ENCODE results near the gene EPAS1. TPM values are rescaled to one million over a fixed set of nuclear protein-coding genes. Genes with fewer than 3 reads are reported as not detected.
A peak's percentile ranks its signal among the peaks of the same experiment; 100 is the strongest.

Gene EPAS1
- total RNA-seq, 1 experiment from 2014 or later = 12.3 TPM

- DNase-seq (ENCODE audit: low read depth) = peak; percentile 68
Measured at GRCh38 chr2:46339676-46340459, 42.7 kb downstream of the EPAS1 start.

GRCh38 chr2:46340740-46341420 lies 43.7 kb downstream of the EPAS1 start:
- no peak for DNase-seq (ENCODE audit: low read depth)

DNA sequence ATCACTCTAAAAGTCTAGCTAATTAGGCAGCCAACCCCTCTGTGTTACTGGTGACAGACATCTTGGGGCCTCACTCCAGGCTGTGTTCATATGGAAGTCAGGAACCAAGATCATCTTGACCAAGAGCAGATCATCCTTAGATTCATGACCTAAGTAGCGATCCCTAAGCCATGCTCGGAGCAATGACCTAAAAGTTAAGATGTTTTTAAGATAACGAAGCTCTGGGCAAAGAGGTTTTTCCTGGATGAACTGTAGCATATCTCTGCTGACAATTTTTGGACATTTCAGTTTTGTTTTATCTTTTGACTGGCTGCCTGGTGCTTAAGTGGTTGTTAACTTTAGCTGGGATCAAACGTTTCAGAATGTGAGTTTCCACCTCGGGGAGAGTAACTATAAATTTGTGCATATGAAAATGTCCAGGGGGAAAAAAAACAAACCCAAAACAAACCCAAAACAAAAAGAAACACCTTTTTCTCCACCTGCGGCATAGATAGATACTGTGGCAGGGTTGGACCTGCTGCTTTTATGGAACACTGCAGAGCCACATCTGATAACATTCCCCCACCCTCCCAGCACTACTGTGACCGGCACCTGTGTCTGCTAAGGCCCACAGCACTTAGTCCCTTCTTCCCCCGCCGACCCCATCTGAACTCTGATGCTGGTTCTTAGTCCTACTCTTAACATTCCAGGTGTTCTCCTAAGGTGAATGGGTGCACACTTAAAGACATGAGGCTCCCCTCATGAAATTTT lies 45.5 kb downstream of the EPAS1 start:
- DNase-seq (ENCODE audit: low read depth) = no peak

DNA sequence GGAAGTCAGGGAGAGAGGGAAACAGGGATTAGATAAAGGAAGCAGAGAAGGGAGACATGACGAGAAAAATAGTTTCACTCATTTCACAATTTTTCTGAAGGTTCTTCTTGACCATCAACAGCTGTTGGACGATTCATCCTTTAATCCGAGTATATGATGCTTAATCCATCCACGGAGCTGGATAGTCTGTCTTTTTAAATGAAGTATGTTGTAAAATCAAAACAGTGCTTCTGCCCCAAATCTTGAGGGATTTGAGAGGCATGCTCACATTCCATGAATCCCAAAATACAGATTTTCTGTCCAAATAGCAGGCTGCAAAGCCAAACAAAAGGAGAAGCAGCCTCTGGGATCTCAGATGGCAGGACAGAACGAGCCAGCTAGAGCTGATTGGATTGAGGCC lies 47.5 kb downstream of the EPAS1 start:
- no peak for DNase-seq (ENCODE audit: low read depth)

GRCh38 chr2:46345775-46346174 lies 48.6 kb downstream of the EPAS1 start:
- no peak for DNase-seq (ENCODE audit: low read depth)

GRCh38 chr2:46346719-46347118 lies 49.5 kb downstream of the EPAS1 start:
- DNase-seq (ENCODE audit: low read depth) = no peak

DNA sequence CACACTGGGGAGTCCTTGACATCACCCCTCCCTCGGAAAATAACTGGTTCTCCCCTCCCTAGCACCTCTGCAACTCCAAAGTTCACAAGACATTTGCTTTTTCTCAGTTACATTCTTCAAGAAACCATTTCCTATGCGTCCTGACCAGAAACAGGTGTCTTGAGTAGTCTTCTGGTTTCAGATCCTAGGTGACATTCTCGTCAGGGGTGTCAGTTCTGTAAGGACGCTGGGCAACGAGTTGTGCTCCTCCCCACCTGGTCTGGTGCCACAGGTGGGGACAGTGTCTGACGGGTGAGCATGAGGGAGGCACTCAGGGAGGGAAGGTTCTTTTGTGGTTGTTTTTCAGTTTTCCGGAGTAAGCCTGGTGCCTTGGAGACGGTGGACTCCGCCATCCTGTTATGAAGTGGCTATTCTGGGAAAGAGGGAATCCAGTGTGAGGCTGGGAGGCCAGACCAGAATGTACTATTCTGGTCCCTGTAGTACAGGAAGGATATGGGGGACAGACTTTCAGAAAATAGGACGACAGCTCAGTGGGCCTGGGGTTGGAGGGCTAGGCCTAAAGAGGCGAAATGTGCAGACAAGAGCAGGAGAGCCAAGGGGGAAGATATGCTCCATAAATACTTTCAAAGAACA lies 50.6 kb downstream of the EPAS1 start:
- no peak for DNase-seq (ENCODE audit: low read depth)

GRCh38 chr2:46349115-46349547 lies 51.9 kb downstream of the EPAS1 start:
- DNase-seq (ENCODE audit: low read depth) = no peak

- no peak for DNase-seq (ENCODE audit: low read depth)
Measured at GRCh38 chr2:46350029-46350689, 53.0 kb downstream of the EPAS1 start.

DNA sequence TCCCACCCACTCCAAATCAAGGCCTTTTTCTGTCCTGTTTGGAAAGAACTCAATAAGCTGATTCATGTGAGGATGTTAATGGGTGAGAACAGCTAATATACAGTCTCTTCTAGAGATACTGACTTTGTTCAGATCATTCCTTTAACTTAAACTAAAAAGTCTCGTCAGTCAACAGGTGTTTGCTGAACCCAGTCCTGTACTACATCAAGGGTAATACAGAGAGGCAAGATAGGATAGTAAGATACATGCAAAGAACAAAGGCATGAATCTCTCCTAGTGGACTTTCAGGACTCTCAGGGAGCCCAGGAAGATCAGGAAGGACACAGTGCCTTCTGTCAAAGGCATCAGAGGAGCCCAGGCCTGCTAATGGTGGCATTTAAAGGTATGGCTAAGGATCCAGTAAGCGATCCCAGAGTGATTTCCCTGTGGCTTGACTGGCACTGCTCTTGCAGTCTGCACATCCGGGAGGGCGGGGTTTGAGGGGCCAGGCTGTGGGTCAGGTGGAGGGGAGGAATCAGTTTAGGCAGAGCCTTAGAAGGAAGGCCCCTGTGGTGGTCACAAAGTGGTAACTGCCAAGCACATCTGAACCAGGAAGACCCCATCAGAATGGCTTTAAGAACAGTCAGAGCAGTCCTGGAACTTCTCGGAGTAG lies 54.0 kb downstream of the EPAS1 start:
- DNase-seq (ENCODE audit: low read depth) = no peak

DNA sequence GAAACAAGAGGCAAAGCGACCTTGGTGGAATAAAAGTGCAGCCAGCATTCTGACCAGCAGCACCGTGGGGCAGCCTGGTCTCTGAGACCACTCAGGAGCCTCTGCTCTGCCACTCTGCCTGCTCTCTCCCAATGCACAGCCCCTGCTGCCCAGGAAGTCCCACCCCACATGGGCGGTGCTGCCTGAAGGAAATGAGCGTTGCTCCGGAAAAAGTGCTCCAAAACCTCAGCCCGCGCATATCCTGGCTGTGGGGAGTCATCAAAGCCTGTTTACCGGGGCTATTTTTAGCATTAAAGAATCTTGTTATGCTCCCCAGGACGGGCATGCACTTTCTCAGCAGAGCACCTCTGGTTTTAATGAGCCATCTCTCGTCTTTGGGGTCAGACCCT lies 54.5 kb downstream of the EPAS1 start:
- DNase-seq (ENCODE audit: low read depth) = no peak

GRCh38 chr2:46352621-46353020 lies 55.4 kb downstream of the EPAS1 start:
- DNase-seq (ENCODE audit: low read depth) = no peak

- no peak for DNase-seq (ENCODE audit: low read depth)
Measured at GRCh38 chr2:46353509-46353908, 56.3 kb downstream of the EPAS1 start.

- DNase-seq (ENCODE audit: low read depth) = no peak
Measured at GRCh38 chr2:46355756-46356155, 58.5 kb downstream of the EPAS1 start.

GRCh38 chr2:46356991-46357390 lies 59.8 kb downstream of the EPAS1 start:
- no peak for DNase-seq (ENCODE audit: low read depth)

- no peak for DNase-seq (ENCODE audit: low read depth)
Measured at GRCh38 chr2:46358713-46359112, 61.5 kb downstream of the EPAS1 start.

DNA sequence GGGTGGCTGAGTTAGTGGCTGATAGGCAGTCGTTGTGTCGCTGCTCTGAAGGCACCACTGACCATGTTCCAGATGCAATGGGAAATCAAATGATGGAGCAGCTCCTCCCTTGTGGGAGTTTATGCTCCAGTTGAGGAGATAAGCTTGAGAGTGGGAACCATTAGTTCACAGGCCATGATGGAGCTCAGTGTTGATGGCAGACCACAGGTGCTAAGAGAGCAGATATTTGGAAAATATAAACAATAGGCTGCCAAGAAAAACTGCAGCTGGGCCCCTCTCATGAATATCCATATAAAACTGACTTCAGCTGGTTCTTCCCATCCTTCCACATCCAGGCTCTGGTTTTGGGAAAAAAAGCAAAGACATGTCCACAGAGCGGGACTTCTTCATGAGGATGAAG lies 63.1 kb downstream of the EPAS1 start:
- DNase-seq (ENCODE audit: low read depth) = no peak

DNA sequence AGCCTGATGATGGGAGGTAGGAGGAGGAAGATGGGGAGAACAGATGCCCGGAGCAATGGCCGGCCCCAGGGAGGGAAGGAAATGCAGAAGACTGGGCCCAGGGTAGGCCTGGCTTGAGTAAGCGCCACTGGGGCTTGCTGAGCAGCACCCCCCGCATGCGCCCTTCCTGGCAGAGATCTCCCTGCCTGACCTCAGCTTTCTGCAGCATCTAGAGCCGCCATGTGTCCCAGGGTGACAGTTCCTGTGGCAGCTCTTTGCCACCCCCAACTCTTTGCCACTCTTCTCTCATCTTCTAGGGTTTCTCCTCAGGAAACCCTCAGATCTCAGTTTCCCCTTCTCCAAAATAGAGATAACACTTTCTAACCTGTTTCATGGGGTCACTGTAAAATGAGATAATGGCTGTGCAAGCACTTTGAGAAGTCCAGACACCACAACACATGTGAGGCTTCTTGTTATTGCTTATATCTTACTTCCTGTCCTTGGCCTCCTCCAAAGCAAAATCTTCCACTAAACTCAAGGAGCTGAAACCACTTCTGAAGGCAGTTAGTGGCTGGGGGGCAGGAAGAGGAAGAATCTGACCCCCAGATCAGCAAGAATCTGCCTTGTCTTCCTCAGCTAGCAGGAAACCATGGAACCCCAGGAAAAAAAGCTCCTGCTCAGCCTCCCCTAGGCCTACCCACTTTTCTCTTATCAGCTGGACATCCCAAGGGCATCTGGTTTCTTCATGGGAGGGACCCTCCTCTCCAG lies 64.9 kb downstream of the EPAS1 start:
- no peak for DNase-seq (ENCODE audit: low read depth)

DNA sequence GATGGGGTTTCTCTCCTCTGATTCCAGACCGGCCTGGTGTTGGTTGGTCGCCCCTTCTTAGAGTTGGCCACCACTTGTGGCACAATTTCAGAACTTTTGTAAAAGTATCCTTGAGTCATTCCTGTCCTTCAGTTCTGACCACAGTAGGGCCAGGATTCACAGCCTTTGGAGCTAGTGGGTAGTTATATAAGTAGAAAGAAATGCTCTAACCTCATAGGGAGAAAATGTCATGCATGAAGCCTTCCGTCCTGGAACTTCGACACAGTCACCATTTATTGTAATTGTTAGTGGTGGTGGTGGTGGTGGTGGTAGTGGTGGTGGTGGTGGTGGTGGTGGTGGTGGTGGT lies 65.4 kb downstream of the EPAS1 start:
- DNase-seq (ENCODE audit: low read depth) = no peak

DNA sequence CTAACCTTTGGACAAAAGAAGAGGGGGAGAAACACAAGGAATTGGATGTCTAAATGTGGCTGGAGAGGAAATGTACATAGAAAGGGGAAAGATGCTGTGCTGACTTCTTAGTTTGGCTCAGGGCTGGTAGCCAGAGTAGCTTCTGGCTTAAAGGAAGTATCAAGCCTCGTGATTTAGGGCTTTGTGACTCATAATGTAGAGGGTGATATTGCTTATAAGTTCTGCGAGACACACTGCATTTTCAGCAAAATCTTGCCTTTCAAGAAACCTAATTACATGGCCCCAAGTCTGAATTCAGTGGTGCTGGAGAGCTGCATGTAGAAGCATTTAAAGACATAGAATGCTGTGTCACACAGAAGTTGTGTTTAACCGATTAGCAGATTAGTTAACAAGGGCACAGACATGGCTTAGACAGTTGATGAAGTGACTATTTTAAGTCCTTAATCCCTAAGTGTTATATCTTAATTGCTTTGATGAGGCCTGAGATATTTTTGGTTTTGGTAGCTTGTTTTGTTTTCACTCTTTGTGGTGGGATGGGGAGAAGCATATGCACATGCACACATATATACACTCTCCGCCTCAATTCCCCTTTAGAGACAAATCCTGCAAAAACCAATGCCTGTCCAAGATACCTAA lies 66.4 kb downstream of the EPAS1 start:
- DNase-seq (ENCODE audit: low read depth) = peak; percentile 69
